ENCODE data around the gene EMC1.
"Not testable (repeated sequence)": the region's sequence is repeated elsewhere in the genome, so short reads cannot be mapped to it uniquely, and the experiment has no call there.

The EMC1 gene

DNA sequence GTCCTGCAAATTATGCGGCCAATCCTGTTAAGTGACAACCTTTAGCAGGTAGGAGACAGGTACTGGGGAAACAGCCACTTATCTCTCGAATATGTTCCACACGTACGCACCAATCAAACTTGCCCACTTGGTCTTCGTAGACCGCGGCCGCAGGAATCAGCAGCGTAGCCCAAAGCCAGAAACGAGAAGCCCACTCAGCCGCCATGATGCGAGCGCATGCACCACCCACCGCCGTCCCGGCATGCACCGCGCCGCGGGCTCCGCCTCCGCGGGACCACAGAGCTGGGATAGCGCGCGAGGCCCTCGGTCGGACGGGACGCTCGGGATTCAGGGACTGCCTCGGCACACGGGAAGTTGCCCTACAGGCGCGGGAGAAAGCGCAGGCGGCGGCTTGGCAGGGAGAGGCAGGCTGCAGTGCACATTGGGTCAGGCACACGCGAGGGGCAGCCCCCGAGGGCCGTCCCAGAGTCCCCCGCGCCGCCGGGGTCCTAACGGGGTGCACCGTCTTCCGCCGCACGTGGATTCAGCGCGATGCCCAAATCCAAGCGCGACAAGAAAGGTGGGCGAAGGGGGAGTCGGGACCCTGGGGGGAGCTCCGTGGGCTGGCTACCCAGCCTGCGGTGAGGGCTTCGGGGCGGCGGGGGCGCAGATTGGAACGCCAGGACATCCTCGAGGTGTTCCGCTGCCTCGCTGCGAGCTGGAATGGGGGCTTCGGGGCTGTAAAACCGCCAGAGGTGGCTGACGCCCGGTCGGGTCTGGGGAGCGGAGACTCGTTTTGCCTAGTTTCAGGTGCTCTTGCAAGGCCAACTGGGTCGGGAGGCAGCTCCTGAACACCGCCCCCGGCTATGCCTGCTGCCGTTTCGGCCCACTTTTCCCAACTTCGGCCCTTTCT lies at the start of gene EMC1, which contains the start of gene MRTO4:
Gene EMC1, minus strand, starts transcription at position 220 of the 892 bp plus-strand sequence. Its CDS starts 15 bp downstream, at position 205.
Gene MRTO4, plus strand, starts transcription at position 501 of the 892 bp plus-strand sequence. Its CDS starts 31 bp downstream, at position 532.
- DNase-seq = peak; percentile 91 to 96 (median 93)

- DNase-seq = no peak
Observed at GRCh38 chr1:19300211-19300610, 48.9 kb upstream of the EMC1 start.

DNA sequence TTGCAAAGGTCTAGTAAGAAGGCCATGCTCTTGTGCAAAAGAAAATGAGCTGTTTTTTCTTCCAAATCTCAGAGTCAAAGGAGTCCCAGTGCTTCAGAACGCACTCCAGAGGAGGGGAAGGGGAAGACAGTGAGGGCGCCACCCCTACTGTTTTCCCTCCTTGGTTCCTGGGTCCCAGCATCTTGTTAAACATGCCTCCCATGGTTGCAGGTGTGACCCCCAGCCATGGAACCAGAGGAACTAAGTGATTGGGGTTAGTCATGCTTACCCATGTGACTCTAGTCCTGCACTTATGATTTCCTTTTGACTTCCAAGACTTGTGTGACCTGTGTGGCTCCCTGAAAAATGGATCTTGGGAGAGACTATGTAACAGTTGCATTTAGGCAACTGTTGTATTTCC lies 43.3 kb upstream of the EMC1 start:
- no peak for DNase-seq

GRCh38 chr1:19289244-19289643 lies 37.9 kb upstream of the EMC1 start:
- DNase-seq = no peak

DNA sequence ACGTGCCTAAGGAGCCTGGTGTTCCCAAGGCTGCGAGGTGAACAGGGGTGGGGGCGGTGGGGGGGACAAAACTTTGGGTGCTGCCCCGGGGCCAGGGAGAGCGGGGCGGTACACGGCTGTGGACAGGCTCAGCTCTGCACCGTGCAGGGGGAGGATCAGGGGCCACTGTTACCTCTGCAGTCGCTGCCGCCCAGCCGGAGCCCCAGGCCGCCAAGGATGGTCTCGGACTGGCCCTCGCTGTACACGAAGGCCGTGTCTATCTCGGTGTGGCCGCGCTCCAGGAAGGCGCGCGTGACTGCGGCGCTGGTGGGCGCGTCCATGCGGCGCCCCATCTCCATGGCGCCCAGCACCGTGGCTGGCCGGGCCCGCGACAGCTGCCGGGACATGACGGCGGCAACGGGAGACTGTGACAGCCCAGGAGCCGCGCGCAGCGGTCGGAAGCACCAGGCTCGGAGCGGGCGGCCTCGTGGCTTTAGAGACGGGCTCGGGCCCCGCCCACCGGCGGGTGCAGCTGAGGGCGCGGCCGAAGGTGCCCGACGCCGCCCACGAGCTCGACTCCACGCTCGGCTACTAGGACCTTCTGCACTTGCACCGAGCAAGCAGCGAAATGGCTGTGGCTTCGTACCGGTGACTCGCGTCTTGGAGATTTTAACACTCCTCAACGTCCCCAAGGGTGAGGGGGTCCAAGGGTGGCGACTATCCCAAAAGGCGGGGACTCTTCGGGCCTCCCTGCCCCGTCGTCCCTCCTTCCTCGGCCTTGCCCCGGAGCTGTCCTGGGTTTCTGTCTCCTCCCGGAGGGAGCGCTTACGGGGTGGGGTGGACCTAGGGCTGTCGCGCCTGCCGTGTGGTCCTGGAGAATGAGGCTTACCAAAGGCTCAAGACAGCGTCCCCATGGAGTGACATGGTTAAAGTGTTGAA lies 37.3 kb upstream of the EMC1 start, which contains the start of gene AKR7A3:
Gene AKR7A3, minus strand, starts transcription at position 447 of the 918 bp plus-strand sequence. Its CDS starts 61 bp downstream, at position 386.
- peak; percentile 70 to 87 (median 74) for DNase-seq

DNA sequence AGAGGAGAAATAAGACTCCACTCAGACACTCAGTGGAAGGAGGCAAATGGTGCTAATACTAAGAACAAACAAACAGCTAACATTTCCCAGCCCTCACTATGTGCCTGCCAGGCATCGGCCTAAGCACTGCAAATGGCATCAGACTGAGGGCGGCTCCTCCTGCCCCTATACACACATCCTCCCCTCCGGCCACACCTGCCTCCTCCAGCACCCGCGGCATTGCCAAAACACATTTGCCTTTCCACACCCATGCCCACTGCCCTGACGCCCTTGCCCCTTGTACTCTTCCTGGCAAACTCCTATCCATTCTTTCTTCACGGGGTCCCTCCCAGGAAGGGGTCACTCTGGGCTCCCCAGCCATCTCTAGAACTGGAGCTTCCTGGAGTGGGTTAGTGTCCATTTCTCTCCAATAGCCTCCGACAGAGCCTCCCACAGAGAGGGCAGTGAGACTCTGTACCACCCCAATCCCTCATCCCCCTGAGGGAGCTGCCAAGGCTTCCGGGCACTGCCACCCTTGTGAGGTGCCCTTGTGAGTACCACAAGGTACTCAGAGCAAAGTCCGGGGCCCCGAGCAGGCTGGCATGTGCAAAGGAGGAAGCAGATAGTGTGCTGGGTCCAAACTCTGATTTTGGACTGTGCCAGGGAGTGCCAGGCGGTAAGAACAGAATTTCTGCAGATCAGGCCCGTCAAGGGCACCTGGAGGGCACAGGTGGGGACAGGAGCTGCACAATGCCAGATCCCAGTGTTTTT lies 36.3 kb upstream of the EMC1 start:
- DNase-seq = no peak

DNA sequence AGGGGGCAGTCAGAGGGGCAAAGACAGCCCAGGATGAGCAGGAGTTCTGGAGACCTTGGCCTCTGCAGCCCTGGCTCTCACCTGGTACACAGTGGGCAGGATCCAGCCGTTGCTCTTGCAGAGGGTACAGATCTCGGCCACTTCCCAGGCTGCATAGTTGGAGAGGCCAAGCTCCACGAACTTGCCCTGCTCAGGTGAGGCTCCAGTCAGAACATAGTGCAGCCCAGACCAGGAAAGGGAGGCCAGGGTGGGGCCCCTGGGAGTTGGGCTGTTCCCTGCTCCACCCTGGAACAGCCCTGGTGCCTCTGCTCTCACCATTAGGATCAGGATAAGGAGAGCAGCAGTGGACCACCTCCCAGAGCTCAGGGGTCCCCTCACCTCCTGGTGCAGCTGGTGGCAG lies 34.5 kb upstream of the EMC1 start:
- DNase-seq = not testable (repeated sequence)

DNA sequence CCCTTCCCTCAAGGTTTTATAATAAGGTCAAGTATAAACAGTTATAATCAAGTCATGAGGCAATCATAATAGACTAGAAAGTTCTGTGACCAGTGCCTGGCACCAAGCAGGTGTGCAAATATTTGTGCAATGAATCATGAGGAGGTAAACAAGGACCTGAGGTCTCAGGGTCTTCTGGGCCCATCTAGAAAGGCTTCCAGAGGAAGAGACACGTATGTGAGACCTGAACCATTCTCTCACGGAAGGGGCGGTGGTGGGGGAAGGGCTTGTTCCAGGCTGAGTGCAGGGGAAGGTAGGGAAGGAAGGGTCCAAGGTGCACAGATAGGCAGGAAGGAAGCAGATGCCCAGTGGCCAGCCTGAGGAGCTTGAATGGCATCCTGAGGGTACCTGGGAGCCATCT lies 34.0 kb upstream of the EMC1 start:
- not testable (repeated sequence) for DNase-seq

GRCh38 chr1:19284881-19285280 lies 33.6 kb upstream of the EMC1 start:
- no peak for DNase-seq

- DNase-seq = no peak
Observed at GRCh38 chr1:19283891-19284290, 32.6 kb upstream of the EMC1 start.

- no peak for DNase-seq
Observed at GRCh38 chr1:19274636-19275035, 23.3 kb upstream of the EMC1 start.

DNA sequence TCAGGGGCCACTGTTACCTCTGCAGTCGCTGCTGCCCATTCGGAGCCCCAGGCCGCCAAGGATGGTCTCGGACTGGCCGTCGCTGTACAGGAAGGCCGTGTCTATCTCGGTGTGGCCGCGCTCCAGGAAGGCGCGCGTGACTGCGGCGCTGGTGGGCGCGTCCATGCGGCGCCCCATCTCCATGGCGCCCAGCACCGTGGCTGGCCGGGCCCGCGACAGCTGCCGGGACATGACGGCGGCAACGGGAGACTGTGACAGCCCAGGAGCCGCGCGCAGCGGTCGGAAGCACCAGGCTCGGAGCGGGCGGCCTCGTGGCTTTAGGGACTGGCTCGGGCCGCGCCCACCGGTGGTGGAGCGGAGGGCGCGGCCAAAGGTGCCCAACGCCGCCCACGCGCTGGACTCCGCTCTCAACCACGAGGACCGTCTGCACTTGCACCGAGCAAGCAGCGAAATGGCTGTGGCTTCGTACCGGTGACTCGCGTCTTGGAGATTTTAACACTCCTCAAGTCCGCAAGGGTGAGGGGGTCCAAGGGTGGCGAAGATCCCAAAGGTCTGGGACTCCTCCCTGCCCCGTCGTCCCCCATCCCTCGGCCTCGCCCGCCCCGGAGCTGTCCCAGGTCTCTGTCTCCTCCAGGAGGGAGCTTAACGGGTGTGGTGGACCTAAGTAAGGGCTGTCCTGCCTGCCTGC lies 22.7 kb upstream of the EMC1 start:
- peak in 2 of 3 donors; percentile 22 to 49 for DNase-seq

DNA sequence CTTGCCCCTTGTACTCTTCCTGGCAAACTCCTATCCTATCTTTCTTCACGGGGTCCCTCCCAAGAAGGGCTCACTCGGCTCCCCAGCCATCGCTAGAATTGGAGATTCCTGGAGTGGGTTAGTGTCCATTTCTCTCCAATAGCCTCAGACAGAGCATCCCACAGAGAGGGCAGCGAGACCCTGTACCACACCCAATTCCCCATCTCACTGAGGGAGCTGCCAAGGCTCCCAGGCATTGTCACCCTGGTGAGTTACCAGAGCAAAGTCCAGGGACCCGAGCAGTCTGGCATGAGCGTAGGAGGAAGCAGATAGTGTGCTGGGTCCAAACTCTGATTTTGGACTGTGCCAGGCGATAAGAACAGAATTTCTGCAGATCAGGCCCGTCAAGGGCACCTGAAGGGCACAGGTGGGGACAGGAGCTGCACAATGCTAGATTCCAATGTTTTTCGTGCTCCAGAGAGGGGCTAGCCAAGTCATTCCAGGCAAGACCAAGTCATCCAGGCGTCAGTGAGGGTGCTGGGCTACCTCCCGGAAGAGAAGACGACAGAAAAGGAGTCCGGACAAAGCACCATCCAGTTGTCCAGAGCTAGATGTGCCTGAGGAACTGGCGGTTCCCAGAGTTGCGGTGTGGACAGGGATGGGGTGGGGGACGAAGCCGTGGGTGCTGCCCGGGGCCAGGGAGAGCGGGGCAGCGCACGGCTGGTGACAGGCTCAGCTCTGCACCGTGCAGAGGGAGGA lies 22.0 kb upstream of the EMC1 start:
- DNase-seq = no peak

- no peak for DNase-seq
Observed at GRCh38 chr1:19272064-19272463, 20.7 kb upstream of the EMC1 start.

DNA sequence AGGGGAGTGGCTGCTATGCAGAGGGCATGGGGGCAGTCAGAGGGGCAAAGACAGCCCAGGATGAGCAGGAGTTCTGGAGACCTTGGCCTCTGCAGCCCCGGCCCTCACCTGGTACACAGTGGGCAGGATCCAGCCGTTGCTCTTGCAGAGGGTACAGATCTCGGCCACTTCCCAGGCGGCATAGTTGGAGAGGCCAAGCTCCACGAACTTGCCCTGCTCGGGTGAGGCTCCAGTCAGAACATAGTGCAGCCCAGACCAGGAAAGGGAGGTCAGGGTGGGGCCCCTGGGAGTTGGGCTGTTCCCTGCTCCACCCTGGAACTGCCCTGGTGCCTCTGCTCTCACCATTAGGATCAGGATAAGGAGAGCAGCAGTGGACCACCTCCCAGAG lies 19.0 kb upstream of the EMC1 start:
- not testable (repeated sequence) for DNase-seq

GRCh38 chr1:19269427-19270342 lies 18.4 kb upstream of the EMC1 start:
- peak in 2 of 3 donors; percentile 6 to 25 for DNase-seq

DNA sequence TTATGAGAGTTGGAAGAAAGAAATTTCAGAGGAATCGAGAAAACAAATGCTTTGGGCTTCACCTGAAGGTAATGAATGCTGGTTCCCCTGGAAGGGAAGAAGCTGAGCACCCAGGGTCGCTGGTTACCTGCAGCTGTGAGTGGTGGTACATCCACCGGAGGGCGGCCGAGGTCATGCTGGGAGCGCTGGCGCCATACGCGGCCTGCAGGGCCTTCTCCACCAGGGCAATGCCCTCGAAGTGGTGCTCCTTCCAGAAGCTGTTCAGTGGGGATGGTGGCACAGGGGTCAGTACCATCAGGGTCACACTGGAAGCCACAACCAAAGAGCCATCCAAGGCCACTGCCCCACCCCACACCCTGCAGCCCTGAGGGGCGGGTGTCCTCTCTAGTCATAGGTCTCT lies 17.1 kb upstream of the EMC1 start:
- no peak for DNase-seq

GRCh38 chr1:19262744-19263143 lies 11.4 kb upstream of the EMC1 start:
- no peak for DNase-seq

GRCh38 chr1:19262047-19262446 lies 10.7 kb upstream of the EMC1 start:
- DNase-seq = no peak

All from suppressor macrophage treated with lipopolysaccharide for 1 hour (primary cell).